GM21737 (cell line): ENCODE results near the gene COX7B2.

Experiments used
- ATAC-seq: cut with Tn5 transposase; IDR thresholded peaks from one replicate; pipeline ENCODE4 v1.9.1; 2021; ENCODE audit warnings: mild to moderate bottlenecking, moderate library complexity; ENCODE audit not compliant: unreplicated experiment

The COX7B2 gene

GRCh38 chr4:46909078-46909477 lies at the start of gene COX7B2:
COX7B2 (minus strand) TSS chr4:46909245; CDS start chr4:46735192, 174,053 bp downstream.
- no peak for ATAC-seq

DNA sequence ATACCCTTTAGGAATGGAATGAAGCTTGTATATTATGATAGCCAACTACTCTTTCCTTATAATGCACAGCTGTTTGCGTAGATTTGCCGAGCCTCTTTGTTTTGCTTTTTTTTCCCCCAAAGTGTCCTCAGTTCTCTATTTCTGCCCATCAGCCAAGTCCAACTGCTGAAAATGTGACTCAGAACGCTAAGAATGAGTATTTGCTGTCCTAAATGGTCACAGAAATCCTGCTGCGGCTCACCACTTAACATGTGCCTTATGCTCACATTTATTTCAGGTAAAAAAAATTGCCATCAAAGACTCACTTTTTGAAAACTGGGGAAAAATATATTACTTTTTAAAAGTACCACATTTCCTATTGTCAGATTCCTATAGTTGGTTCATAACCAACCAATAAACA lies 47.4 kb upstream of the COX7B2 start:
- no peak for ATAC-seq

- ATAC-seq, result no peak
Observed at GRCh38 chr4:46955601-46956000, 46.6 kb upstream of the COX7B2 start.

GRCh38 chr4:46954643-46955042 lies 45.6 kb upstream of the COX7B2 start:
- no peak for ATAC-seq

GRCh38 chr4:46953564-46953963 lies 44.5 kb upstream of the COX7B2 start:
- ATAC-seq, result no peak

- no peak for ATAC-seq
Observed at GRCh38 chr4:46952451-46952850, 43.4 kb upstream of the COX7B2 start.

DNA sequence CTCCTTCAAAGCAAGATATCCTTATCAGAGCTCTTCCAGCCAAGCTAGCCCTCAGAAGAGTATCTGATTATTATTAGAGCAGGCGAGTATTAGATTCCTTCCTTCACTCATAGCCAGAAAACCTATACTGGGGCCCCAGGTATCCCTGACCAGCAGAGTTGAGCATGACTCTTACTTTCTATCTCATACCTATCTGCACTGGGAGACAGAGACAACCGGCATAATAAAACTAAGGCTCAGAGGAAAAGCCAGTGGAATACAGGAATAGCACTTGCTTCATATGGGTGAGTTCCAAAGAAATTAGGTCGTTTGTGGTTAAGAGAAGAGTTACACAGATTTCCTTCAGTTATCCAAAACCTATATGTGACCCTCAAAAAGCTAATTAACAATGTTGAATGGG lies 41.8 kb upstream of the COX7B2 start:
- no peak for ATAC-seq

DNA sequence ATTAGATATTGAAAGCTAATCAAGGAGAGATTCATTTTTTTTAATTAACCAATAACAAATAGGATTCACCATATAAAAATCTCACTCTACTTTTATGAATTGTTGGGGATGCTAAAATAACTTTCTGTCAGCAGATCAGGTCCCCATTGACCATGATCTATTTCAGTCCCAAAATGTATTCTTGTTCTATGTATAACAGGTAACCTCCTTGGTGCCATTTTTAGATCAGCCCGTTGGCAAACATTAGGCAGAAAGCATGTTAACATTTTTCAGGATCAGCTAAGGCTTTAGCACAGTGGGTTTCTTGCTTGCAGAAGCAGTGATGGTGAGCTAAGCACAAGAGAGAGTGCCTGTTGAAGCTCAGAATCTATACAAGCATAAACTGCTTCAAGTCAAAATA lies 40.8 kb upstream of the COX7B2 start:
- ATAC-seq, result no peak

DNA sequence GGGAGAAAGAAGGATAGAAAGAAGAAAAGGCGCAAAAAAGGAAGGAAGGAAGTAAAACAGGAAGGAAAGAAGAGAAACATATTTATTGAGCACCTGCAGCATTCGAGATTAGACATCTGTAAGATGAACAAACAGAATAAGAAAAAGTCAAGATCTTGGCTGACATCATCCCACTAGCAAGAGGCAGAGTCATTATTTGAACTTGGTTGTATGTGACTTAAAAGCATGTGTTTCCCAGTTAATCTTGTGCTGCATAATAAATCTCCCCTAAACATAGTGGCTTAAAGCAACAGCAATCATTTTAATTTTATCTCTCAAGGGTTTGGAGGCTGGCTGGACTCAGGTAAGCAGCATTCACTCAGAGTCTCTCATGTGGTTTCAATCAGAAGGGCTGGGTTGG lies 38.5 kb upstream of the COX7B2 start:
- no peak for ATAC-seq

DNA sequence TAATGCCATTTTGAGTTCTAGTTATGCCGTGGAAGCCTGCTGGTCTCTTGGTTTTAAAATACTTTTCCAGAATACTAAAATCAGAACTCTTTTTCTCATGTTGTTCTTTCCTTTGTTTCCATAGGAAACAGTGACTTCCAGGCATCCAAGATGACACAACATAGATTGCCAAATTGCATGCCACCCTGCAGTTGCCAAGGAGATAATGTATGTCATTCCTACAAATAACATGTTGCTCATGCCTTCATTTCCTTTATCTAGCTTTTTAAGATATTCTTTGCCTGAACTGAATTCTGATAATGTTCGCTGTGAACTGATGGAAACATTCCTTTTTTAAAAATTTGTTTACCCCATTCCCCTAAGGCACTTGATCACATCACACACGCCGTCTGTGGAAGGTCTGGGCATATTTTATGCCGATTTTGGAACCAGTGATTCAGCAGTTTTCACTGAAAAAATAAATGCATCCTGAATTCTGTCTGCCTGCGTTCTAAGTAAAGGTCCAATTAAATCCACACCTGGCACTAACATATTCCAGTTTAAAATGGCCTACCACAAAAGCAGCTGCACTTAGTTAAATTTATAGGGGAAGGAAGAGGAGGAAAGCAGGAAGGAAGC lies 38.0 kb upstream of the COX7B2 start:
- ATAC-seq, result no peak

- no peak for ATAC-seq
Observed at GRCh38 chr4:46945062-46945461, 36.0 kb upstream of the COX7B2 start.

GRCh38 chr4:46944345-46944744 lies 35.3 kb upstream of the COX7B2 start:
- no peak for ATAC-seq

DNA sequence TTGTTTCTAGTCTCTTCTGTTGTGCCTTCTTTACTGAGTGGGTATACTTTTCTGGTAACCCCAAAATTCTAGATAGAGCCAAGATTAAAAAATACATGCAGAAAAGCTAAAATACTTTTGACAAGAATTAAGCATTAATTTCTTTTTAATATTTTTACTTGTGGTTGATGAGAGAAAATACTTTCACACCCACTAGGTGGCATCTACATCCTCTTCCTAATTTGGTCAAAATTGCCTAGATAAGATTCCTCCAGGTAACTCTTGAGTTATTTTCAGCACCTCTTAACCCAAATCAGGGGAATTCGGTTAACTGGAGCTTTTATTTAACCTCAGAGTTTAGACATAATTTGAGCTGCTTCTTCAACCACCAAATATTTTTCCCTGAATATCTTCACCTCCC lies 28.4 kb upstream of the COX7B2 start:
- ATAC-seq, result no peak

GRCh38 chr4:46934726-46935125 lies 25.7 kb upstream of the COX7B2 start:
- no peak for ATAC-seq

- ATAC-seq, result no peak
Observed at GRCh38 chr4:46933686-46934085, 24.6 kb upstream of the COX7B2 start.

DNA sequence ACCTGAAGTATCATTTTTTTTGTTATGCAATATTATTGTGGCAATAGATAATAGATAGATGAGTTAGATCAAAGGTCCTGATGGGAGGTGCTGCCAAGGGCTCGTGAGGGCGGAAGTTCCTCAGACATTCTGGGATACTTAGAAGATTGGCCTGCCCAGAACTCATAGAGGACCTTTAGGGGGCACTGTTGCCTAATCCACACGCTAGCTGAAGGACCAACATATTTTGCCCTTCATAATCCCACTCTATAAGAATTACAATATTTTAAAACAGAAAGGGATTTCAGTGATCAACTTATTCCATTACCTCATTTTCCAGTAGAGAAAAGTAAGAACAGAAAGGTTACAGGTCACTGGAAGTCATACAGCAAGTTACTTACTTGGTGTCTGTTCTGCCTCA lies 22.9 kb upstream of the COX7B2 start:
- ATAC-seq, result no peak

- no peak for ATAC-seq
Observed at GRCh38 chr4:46930891-46931290, 21.8 kb upstream of the COX7B2 start.

- ATAC-seq, result no peak
Observed at GRCh38 chr4:46927201-46927600, 18.2 kb upstream of the COX7B2 start.

- ATAC-seq, result no peak
Observed at GRCh38 chr4:46924789-46925529, 15.9 kb upstream of the COX7B2 start.

GRCh38 chr4:46922205-46922604 lies 13.2 kb upstream of the COX7B2 start:
- ATAC-seq, result no peak

GRCh38 chr4:46908148-46908547 lies 897 bp downstream of the COX7B2 start:
- no peak for ATAC-seq

DNA sequence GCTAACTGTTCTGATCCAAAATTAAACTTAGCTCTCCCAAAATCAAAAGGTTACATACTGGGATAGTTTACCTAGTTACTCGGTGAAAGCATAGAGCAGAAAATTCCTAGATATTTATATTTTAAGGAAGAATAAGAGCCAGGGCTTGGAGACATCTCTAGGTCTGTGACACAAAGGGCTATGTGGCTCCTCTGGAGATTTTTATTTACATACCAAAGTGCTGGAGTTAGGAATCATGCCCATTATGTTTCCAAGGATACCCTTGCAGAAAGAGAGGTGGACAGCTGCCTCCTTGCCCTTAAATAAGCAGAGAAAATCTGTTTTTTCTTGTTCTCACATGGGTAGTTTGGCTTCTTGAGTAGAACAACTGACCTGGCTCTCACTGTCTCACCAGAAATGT lies 9.0 kb downstream of the COX7B2 start:
- ATAC-seq, result no peak

DNA sequence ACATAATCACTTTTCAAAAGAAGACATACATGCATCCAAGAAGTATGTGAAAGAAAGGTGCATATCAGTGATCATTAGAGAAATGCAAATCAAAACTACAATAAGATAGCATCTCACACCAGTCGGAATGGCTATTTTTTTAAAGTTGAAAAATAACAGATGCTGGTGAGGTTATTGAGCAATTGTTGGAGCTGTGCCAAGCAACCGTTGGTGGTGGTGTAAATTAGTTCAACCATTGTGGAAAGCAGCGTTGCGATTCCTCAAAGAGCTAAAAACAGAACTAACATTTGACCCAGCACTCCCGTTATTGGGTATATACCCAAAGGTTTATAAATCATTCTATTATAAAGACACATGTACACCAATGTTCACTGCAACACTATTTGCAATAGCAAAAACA lies 14.2 kb downstream of the COX7B2 start:
- ATAC-seq, result no peak
